ENCODE data around the gene NME7.
"Not testable (repeated sequence)": the region's sequence is repeated elsewhere in the genome, so short reads cannot be mapped to it uniquely, and the experiment has no call there.

Gene NME7

DNA sequence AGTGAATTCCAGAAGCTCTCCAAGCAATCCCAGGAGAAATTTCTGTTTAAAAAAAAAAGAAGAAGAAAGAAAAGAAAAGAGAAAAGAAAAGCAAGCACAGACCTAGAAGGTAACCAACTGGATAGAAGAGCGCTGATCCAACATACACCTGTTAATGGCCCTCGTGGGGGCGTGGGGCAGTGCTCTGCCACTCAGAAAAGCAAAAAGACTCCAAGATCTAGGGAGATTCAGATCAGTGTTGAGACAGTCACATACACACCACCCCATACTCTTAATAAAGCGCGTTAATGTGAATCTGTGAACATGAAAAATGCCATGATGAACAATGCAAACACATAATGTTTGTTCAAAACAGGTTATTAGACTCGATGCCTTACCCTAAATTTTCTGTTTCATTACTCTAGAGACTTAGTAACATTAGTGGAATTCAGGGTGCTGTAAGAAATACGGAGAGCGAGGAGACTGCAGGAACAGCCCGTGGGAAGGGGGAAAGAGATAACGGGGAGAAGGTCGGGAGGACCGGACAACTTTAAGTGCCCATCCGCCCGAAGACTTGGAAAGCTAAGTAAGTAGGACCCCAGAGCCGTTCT, 406 bp downstream of the NME7 start:
- Histone ChIP-seq H3K27me3 (ENCODE audit: control insufficient read depth, insufficient read depth, low read length) (no peaks in the 10 kb centered on the region), H3K27ac (ENCODE audit: low read depth, low read length) (peak overlapping the region; percentile 89), H3K4me3 (ENCODE audit: low read length) (peak overlapping the region; percentile 92), H3K36me3 (ENCODE audit: control insufficient read depth, insufficient read depth, low read length) (peaks cover 4% of the 10 kb centered on the region), H3K4me1 (ENCODE audit: control insufficient read depth, insufficient read depth, low read length) (peaks cover 4% of the 10 kb centered on the region), H3K9ac (ENCODE audit: low read length) (no peak overlapping the region)

DNA sequence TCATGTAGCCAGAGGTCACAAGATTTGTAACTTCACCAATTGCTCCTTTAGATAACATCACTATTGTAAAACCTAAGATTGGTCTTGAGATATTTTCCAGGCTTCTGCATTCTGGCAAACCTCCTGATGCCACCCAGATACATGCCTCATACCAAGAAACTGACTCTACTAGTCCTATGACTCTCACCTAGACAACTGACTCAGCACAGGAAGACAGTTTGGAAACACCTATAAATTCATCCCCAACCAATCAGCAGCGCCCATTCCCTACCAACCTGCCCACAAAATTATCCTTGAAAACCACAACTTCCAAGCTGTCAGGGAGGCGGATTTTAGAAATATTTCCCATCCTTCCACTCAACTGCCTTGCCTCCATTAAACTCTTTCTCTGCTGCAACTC, 2.6 kb downstream of the NME7 start:
- no peak overlapping the region for H3K9ac ChIP-seq (ENCODE audit: low read length)
- H3K36me3 ChIP-seq (ENCODE audit: control insufficient read depth, insufficient read depth, low read length), result peaks cover 3% of the 10 kb centered on the region
- H3K4me1 ChIP-seq (ENCODE audit: control insufficient read depth, insufficient read depth, low read length), result peaks cover 4% of the 10 kb centered on the region
- H3K27ac ChIP-seq (ENCODE audit: low read depth, low read length), result no peak overlapping the region
- H3K27me3 ChIP-seq (ENCODE audit: control insufficient read depth, insufficient read depth, low read length), result no peaks in the 10 kb centered on the region
- no peak overlapping the region for H3K4me3 ChIP-seq (ENCODE audit: low read length)

DNA sequence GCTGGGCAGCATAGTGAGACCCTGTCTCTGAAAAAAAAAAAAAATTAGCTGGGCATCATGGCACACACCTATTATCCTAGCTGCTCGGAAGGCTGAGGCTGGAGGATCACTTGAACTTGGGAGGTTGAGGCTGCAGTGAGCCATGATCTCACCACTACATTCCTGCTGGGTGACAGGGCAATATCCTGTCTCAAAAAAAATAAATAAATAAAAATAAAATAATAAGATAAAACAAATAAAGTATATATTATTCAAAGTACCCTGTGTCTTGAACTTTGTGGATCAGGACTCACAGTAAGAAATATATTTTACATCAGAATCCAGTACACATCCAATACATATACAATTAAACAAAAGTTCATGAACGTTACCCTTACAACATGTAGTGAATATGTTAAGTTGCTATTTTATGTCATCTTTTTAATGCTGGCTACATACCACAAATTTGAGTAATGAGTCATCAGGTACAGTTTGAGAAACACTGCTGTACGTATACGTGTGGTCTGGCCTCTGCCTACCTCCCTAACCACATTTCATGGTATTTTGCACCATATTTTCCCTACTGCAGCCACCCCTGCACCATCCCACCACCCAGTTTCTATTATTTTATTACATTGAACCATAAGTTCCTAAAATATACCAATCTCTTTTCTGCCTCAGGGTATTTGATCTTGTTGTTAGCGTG, 4.4 kb downstream of the NME7 start:
- H3K4me1 ChIP-seq (ENCODE audit: control insufficient read depth, insufficient read depth, low read length), result peaks cover 4% of the 10 kb centered on the region

DNA sequence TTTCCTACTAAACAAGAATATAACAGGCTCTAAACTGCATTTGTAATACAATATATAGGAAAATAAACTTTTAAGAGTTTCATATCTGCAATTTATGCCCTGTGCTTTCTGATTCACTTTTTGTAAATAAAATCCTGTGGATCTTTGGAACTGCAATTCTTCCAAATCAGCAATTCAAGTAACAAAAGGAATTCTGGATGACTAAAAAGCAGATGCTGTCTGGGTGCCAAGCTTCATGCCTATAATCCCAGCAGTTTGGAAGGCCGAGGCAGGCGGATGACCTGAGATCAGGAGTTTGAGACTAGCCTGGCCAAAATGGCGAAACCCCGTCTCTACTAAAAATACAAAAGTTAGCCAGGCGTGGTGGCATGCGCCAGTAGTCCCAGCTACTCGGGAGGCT, 6.3 kb downstream of the NME7 start:
- Histone ChIP-seq H3K36me3 (ENCODE audit: control insufficient read depth, insufficient read depth, low read length) (no peaks in the 10 kb centered on the region), H3K9ac (ENCODE audit: low read length) (no peak overlapping the region), H3K27ac (ENCODE audit: low read depth, low read length) (no peak overlapping the region), H3K4me3 (ENCODE audit: low read length) (no peak overlapping the region), H3K27me3 (ENCODE audit: control insufficient read depth, insufficient read depth, low read length) (no peaks in the 10 kb centered on the region), H3K4me1 (ENCODE audit: control insufficient read depth, insufficient read depth, low read length) (no peaks in the 10 kb centered on the region)

More for the DNA sequence above, 4.4 kb downstream of the NME7 start:
- Histone ChIP-seq H3K9ac (ENCODE audit: low read length) (no peak overlapping the region), H3K4me3 (ENCODE audit: low read length) (no peak overlapping the region), H3K27me3 (ENCODE audit: control insufficient read depth, insufficient read depth, low read length) (no peaks in the 10 kb centered on the region), H3K27ac (ENCODE audit: low read depth, low read length) (no peak overlapping the region), H3K36me3 (ENCODE audit: control insufficient read depth, insufficient read depth, low read length) (no peaks in the 10 kb centered on the region)

DNA sequence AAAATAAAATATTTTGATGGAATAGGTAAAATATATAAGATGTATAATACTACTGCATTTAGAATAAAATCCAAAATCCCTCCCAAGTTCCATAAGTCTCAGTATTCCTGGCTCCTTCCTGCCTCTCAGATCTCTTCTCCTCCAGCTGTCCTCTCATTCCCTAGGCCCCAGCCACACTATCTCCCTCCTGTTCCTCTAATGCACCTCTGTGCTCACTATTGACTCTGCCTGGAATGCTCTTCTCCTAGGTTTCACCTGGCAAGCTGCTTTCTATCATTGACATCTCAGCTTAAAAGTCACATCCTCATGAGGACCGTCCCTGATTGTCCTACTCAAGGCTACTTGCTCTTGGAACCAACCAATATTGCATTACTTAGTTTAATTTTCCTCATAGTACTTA, 7.2 kb downstream of the NME7 start:
- no peak overlapping the region for H3K27ac ChIP-seq (ENCODE audit: low read depth, low read length)
- no peaks in the 10 kb centered on the region for H3K4me1 ChIP-seq (ENCODE audit: control insufficient read depth, insufficient read depth, low read length)
- no peak overlapping the region for H3K9ac ChIP-seq (ENCODE audit: low read length)
- H3K4me3 ChIP-seq (ENCODE audit: low read length), result no peak overlapping the region
- H3K36me3 ChIP-seq (ENCODE audit: control insufficient read depth, insufficient read depth, low read length), result no peaks in the 10 kb centered on the region
- H3K27me3 ChIP-seq (ENCODE audit: control insufficient read depth, insufficient read depth, low read length), result no peaks in the 10 kb centered on the region

DNA sequence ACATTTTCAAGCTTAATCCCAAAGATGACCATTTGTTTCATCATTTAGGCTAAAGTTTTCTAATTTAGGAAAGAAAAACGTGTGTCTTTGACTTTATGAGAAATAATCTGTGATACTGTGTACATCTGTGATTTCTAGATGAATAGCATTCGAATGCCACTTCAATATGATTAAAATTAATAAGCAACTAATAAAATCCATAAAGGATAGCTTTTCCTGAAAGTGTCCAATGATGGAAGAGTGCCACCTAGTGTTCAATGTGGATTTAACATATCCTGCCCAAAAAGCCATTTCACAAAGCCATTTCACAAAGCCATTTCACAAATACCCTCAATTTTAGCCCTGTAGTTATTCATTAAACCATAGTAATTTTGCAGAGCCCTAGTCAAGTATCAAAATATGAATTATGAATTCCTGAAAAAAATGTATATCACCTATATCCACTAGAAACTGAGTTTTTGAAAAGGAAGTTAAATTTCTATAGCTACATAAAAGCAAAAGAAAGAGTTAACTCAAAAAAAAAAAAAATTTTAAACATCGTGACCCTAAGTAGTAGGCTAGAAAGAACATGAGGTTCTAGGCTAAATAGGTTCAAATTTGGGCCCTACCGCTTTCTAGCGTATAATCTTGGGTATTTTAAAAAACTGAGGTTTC, 19.1 kb downstream of the NME7 start:
- Histone ChIP-seq H3K36me3 (ENCODE audit: control insufficient read depth, insufficient read depth, low read length) (no peaks in the 10 kb centered on the region), H3K4me3 (ENCODE audit: low read length) (no peak overlapping the region), H3K9ac (ENCODE audit: low read length) (no peak overlapping the region), H3K27ac (ENCODE audit: low read depth, low read length) (no peak overlapping the region), H3K4me1 (ENCODE audit: control insufficient read depth, insufficient read depth, low read length) (no peaks in the 10 kb centered on the region), H3K27me3 (ENCODE audit: control insufficient read depth, insufficient read depth, low read length) (no peaks in the 10 kb centered on the region)

DNA sequence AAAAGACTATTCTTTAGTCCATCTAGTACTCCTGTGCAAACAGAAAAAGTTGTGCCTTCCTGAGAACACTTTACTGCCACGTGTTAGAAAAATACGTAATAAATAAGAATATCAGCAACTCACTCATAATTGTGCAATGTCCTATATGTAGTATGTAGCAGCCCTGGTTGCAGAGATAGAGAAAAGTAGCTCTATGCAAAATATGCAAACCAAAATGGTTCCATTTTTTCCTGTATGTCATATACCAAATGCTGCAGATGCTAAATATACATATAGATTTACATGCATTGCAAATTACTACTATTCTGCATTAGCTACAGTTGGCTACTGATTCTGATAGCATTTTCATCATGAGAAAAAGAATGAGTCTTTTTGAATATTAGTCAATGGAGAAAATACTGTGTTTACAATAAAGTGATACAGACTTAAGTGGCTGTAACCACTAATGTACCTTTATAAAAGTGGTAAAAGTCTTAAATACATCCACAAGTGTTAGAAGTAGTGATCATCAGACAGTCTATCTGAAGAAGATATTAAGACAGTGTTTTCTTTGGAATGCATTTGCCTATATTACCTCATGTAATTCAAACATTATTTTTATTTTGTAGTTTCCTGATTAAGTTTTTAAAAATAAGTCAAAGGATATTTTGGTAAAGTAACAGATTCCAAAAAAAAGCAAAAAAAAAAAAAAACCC, 19.8 kb downstream of the NME7 start:
- no peak overlapping the region for H3K27ac ChIP-seq (ENCODE audit: low read depth, low read length)
- H3K9ac ChIP-seq (ENCODE audit: low read length), result no peak overlapping the region
- H3K4me3 ChIP-seq (ENCODE audit: low read length), result no peak overlapping the region
- H3K4me1 ChIP-seq (ENCODE audit: control insufficient read depth, insufficient read depth, low read length), result no peaks in the 10 kb centered on the region
- no peaks in the 10 kb centered on the region for H3K27me3 ChIP-seq (ENCODE audit: control insufficient read depth, insufficient read depth, low read length)
- no peaks in the 10 kb centered on the region for H3K36me3 ChIP-seq (ENCODE audit: control insufficient read depth, insufficient read depth, low read length)

DNA sequence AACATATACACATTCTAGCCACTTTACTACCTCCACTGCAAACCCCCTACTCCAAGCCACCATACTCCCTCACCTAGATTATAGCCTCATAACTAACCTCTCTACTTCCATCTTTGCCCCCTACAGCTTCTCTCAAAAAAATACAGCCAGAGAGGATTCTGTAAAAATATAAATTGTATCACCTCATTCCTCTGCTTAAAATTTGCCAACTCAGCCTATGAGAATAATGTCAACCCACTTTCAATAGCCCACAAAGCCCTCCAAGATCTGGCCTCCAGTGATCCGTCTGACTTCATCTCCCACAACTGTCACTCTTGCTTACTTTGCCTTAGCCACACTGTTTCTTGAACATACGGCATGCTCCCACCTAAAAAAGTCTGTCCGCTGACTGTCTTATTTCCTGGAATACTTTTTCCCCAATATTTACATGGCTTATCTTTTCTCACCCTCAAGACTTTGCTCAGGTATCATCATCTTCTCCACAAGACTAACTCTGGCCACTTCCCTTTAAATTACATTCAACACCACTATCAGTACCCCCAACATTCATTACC, 21.5 kb downstream of the NME7 start:
- Histone ChIP-seq H3K9ac (ENCODE audit: low read length) (no peak overlapping the region), H3K27me3 (ENCODE audit: control insufficient read depth, insufficient read depth, low read length) (no peaks in the 10 kb centered on the region), H3K36me3 (ENCODE audit: control insufficient read depth, insufficient read depth, low read length) (no peaks in the 10 kb centered on the region), H3K4me3 (ENCODE audit: low read length) (no peak overlapping the region), H3K4me1 (ENCODE audit: control insufficient read depth, insufficient read depth, low read length) (no peaks in the 10 kb centered on the region), H3K27ac (ENCODE audit: low read depth, low read length) (no peak overlapping the region)

DNA sequence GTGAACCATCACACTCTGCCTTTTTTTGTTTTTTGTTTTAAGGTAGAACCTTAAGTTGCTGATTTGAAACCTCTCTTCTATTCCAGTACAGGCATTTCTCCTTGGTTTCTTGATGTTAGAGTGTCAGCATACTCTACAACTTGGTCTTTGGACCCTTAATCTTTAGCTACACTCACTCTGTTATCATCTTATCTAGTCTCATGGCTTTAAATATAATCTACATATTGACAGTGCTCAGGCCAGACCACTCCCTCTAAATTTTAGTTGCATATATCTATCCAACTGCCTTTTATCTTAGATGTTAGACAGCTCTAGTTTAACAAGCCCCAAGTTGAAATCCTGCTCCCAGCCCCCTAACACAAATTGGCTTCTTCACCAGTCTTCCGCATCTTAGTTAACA, 22.1 kb downstream of the NME7 start:
- Histone ChIP-seq H3K9ac (ENCODE audit: low read length) (no peak overlapping the region), H3K36me3 (ENCODE audit: control insufficient read depth, insufficient read depth, low read length) (no peaks in the 10 kb centered on the region), H3K27ac (ENCODE audit: low read depth, low read length) (no peak overlapping the region), H3K4me1 (ENCODE audit: control insufficient read depth, insufficient read depth, low read length) (no peaks in the 10 kb centered on the region), H3K27me3 (ENCODE audit: control insufficient read depth, insufficient read depth, low read length) (no peaks in the 10 kb centered on the region), H3K4me3 (ENCODE audit: low read length) (no peak overlapping the region)

DNA sequence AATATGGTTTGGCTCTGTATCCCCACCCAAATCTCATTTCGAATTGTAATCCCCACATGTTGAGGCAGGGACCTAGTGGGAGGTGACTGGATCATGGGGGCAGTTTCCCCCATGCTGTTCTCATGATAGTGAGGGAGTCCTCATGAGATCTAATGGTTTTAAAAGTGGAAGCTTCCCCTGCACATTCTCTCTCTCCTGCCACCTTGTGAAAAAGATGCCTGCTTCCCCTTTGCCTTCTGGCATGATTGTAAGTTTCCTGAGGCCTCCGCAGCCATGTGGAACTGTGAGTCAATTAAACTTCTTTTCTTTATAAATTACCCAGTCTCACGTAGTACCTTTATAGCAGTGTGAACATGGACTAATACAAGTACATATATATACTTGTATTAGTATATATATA, 25.5 kb downstream of the NME7 start:
- H3K4me3 ChIP-seq (ENCODE audit: low read length); H3K4me1 ChIP-seq (ENCODE audit: control insufficient read depth, insufficient read depth, low read length); H3K36me3 ChIP-seq (ENCODE audit: control insufficient read depth, insufficient read depth, low read length); H3K9ac ChIP-seq (ENCODE audit: low read length); H3K27ac ChIP-seq (ENCODE audit: low read depth, low read length); H3K27me3 ChIP-seq (ENCODE audit: control insufficient read depth, insufficient read depth, low read length): not testable (repeated sequence)

DNA sequence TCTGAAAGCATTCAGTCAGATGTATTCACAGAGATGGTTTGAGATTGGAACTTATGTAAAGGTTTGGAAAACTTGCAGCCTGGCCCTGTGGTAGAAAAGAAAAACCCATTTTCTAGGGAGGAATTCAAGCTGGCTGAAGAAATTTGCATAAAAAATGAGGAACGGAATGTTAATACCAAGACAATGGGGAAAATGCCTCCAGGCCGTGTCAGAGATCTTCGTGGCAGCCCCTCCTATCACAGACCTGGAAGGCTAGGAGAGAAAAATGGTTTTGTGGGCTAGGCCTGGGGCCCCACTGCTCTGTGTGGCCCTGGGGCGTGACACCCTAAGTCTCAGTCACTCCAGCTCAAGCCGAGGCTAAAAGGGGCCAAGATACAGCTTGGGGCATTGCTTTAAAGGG, 26.7 kb downstream of the NME7 start:
- H3K36me3 ChIP-seq (ENCODE audit: control insufficient read depth, insufficient read depth, low read length), result no peaks in the 10 kb centered on the region
- H3K27ac ChIP-seq (ENCODE audit: low read depth, low read length), result no peak overlapping the region
- no peaks in the 10 kb centered on the region for H3K27me3 ChIP-seq (ENCODE audit: control insufficient read depth, insufficient read depth, low read length)
- no peaks in the 10 kb centered on the region for H3K4me1 ChIP-seq (ENCODE audit: control insufficient read depth, insufficient read depth, low read length)
- H3K4me3 ChIP-seq (ENCODE audit: low read length), result no peak overlapping the region
- no peak overlapping the region for H3K9ac ChIP-seq (ENCODE audit: low read length)

DNA sequence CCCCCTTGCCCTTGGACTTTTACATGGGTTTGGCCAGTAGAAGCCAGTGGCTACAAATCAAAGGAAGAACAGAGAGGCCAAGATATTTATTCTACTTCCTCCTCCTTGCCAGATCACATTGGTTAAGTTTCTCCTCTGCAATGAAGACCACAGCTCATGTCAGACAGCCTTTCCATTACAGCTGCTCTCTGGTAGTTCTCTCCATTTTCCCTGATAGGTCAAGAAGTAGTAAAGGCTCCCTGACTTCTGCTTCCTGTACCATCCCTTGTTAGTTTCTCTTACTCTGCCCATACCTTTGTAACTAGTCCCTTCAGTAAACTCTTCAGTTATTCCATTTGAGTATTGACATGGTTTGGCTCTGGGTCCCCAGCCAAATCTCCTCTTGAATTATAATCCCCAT, 27.8 kb downstream of the NME7 start:
- H3K9ac ChIP-seq (ENCODE audit: low read length), result no peak overlapping the region
- no peaks in the 10 kb centered on the region for H3K36me3 ChIP-seq (ENCODE audit: control insufficient read depth, insufficient read depth, low read length)
- no peaks in the 10 kb centered on the region for H3K27me3 ChIP-seq (ENCODE audit: control insufficient read depth, insufficient read depth, low read length)
- H3K27ac ChIP-seq (ENCODE audit: low read depth, low read length), result no peak overlapping the region
- H3K4me3 ChIP-seq (ENCODE audit: low read length), result no peak overlapping the region
- H3K4me1 ChIP-seq (ENCODE audit: control insufficient read depth, insufficient read depth, low read length), result no peaks in the 10 kb centered on the region

Data from rectal smooth muscle tissue (tissue), 1 donor.